CD4-positive, alpha-beta T cell treated with Interferon alpha-2 for 1 hour (primary cell): ENCODE measurements around the gene CHSY1.
A peak's percentile ranks its signal among the peaks of the same experiment; 100 is the strongest.

Source experiments
- DNase-seq, 2 donors: peaks; one replicate each; pipeline ENCODE4 v3.0.0-alpha.2; 2020 to 2022

CHSY1 gene

GRCh38 chr15:101187820-101188636 lies 63.8 kb downstream of the CHSY1 start:
- no peak for DNase-seq

DNA sequence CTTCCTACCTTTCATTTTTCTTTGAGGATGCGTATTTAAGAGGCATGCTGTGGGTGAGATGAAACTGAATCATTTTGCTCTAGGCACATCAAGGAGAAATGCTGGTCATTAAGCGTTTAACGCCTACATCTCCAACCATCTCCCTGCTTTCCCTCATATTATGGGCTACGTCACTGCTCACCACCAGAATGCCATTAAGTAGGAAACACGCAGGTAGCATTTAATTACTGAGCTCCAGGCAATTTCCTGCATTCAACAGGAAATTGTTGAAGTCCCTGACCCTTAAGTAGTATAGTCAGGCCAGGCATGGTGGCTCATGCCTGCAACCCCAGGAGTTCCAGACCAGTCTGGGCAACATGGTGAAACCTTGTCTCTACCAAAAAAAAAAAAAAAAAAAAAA lies 66.1 kb downstream of the CHSY1 start:
- no peak for DNase-seq

DNA sequence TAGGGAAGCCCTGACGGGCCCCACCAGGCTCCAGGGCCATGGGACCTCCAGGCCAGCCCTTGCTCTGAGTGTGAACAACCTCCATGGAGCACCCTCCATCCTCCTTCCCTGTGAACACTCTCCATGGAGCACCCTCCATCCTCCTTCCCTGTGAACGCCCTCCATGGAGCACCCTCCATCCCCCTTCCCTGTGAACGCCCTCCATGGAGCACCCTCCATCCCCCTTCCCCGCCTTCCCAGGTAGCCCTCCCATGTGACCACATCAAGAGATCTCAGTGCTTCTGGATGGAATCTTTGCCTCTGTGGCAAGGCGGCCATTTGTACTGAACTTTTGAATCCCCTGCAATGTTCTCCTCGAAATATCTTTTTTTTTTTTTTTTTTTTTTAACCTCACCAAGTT lies 66.5 kb downstream of the CHSY1 start:
- no peak for DNase-seq

- DNase-seq: no peak
Observed at GRCh38 chr15:101184830-101185229, 67.0 kb downstream of the CHSY1 start.

- no peak for DNase-seq
Observed at GRCh38 chr15:101183931-101184305, 67.9 kb downstream of the CHSY1 start.

DNA sequence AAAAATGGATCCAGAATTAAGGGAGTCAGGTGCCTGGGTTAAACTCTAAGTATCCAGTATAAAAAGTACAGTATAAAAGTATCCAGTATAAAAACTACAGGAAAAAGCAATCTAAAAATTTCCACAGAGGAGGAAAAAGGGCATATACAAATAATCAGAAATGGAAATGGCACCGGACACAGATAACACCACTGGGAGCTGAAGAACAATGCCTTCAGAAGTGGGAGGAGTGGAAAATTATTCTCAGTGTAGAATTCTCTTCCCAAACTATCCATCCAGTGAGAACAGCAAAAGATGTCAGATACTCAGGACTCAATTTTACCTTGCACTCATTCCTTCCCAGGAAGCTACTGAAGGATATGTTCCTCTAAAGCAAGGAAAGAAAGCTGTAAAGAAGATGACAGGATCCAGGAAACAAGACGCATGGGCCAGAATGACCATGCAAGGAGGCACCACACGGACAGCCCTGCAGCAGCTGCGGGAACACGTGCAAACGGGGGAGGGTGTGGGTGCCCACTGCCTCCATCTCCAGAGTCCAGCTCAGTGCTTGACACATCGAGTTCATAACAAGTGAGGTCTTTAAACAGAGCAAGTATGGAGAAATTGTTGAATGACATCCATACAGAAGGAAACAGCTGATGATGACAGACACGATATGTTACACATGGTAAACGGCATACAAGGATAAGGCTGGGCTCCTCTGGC lies 68.5 kb downstream of the CHSY1 start:
- DNase-seq: no peak

DNA sequence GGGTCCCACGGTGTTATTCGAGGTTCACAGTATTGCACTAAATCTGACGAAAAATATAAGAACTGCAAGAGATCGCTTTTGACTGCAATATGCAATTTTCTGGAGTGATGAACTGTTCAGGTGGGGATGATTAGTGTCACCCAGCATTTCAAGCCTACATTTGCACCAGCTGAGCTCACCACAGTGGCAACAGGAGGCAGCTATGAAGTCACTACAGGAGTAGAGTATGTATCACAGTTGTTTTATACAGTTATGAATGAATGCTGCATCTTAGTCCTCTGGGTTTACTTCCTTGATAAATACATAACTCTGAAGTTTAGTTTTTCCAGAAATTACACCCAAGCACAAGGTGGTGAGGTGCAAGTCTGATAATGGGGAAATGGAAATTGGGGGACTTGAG lies 69.6 kb downstream of the CHSY1 start:
- no peak for DNase-seq

- no peak for DNase-seq
Observed at GRCh38 chr15:101181349-101181748, 70.5 kb downstream of the CHSY1 start.

DNA sequence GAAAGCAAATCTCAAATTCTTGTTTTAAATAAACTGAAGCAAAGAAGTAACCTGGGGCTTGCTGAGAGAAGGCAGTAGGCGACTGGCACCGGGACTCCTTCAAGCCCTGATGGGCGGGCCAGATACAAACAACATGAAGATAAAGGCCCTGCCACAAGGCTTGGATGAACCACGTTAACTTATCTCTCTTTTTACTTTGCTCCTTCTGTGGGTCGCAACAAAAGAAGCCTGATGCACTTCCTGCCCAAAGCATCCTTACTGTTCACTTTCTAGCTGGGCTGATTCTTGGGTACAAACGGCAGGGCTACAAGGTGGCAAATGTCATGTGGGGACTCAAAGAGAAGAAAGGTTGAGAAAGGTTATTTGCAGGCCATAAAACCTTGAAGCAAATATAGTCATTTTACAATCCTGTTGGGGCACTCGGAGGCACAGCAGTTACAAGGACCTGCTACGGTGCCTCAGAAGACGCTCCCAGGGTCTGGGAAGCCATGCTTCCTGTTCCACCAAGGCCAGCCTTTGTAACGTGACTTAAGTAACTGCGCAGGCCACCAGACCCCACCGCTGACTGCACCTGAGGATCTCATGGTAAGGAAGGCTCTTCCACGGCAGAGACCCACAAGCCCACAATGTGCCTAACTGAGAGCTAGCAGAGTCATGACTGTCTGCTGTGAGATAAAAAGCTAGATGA lies 71.1 kb downstream of the CHSY1 start:
- DNase-seq: no peak

DNA sequence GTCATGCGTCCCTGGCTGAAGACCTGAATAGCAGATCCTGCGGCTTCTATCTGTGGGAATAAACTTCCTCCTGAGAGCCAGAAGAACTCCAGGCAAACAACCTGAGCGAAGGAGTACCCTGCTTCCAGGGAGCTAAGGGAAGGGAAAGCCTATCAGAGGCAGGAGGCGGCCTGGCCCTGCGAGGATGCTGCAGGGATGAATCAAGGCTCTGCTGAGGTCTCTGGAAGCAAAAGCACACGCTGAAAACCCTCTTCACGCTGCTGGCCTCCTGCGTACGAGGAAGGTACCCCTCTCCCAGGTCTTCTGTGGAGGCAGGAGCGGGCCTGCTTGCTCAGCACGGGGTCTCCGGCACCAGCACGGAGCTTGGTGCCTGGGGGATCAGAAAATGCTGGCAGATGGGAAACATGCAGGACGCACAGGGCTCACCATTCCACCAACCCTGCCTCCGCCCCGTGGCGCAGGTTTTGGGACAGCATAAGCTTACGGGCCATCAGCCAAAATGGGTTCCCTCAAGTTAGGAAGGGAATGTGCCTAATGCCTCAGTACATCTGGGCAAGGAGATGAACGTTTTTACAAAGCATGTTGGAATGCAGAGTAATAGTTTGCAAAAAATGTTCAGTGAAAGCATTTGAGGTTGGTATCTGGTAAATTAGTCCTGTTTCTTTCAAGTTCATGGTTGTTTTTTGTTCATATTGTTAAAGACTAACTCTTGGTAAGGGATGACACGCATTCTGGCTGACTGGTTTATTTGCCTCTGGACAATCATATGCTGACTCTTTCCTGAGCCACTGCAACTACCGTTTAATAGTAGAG lies 72.3 kb downstream of the CHSY1 start:
- DNase-seq: no peak

GRCh38 chr15:101178931-101179330 lies 72.9 kb downstream of the CHSY1 start:
- DNase-seq: no peak

DNA sequence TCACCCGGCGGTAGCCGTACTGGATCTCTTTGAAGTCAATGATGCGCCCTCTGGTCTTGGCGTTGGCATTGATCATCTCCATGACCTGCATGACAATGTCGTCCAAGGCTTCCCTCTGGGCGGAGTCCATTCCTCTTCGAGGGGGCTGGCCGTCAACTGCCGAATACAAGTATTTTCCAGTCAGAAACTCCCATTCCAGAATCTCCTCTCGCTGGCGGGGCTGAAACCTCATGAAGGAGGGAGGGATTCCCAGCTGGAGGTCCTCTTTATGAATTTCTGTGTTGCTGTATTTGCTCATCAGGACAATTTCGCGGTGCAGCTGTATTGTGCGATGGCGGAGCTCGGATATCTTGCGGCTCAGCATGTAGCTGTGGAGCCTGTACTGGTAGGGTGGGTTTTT lies 73.4 kb downstream of the CHSY1 start:
- no peak for DNase-seq

GRCh38 chr15:101177866-101178265 lies 74.0 kb downstream of the CHSY1 start:
- no peak for DNase-seq

- peak in 1 of 2 donors; percentile 27 for DNase-seq
Observed at GRCh38 chr15:101176625-101177024, 75.2 kb downstream of the CHSY1 start.

- peak; percentile 13 to 54 for DNase-seq
Observed at GRCh38 chr15:101175401-101175800, 76.4 kb downstream of the CHSY1 start.

DNA sequence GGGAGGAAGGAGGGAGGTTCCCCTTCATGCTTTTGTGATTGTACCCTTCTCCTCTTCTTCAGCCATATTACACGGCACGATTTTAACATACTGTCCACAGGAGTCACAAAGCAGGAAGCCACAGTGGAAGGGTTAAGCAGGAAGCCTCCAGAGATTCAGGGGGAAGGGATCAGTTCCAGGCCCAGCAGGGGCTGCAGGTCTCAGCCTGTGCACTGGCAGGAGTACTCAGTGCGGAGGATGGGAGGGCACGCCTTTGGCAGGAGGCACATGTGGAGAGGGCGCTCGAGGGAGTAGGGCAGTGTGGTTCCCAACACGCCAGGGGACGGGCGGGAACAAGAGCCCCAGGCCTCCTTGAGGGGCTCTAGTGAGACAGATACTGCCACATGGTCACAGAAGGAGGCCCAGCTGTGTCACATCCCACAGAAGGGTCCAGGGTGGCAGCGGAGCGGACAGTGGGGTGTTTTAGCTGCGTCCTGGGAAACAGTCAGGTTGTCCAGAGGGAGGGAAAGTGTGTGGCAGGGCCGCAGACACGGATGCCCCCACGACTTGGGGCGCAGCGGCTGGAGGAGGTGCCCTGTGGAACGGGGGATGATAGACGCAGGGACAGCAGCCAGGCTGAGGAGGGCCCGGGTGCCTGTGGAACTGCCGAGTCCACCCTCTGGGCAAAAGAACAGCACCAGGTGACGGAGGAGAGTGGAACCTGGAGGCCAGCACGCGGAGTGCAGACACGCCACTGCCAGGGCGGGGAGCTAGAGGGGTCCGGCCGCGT lies 77.5 kb downstream of the CHSY1 start:
- DNase-seq: no peak

GRCh38 chr15:101173233-101174119 lies 78.4 kb downstream of the CHSY1 start:
- DNase-seq: no peak

DNA sequence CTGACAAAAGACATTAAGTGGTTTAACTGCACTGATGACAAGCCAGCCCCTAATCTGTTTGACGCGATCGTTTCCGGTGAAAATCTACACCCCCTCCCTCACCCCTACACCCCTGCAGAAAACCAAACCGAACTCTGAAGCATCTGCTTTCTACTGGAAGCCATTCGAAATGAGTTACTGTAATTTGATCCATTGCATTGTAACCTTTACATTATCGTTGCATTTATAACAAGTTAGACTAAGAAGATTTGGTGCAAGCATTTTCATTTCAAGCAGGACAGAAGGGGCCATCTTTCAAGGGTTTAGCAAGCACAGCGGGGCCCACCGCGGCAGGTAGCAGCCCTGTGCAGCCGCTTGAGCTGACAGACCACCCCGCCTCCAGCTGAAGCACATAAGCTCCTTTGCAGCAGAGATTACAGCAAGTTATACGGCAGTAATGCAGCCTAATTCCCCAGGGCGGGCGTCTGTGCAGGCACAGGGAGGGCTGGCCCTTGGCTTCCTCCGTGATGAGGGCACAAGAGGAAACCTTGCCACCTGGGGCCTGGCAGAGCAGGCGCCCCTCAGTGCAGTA lies 79.3 kb downstream of the CHSY1 start:
- DNase-seq: no peak

DNA sequence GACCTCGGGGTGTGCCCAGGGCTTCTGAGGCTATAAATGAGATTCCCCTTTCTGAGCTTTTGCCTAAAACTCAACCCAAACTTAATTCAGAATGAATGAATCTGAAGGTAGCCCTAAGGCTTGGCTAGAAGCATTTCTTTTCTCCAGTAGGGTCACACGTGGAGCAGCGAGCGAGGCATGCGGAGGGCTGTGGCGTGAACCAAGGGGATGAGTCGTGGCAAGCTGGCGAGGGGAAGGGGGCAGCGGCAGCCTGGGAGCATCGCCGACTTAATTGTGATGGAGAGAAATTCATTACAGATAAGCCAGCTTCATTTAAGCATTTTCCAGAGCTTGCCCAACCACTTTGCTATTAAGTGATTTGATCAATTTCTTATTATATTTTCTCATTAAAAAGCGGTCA lies 79.9 kb downstream of the CHSY1 start:
- DNase-seq: no peak

- no peak for DNase-seq
Observed at GRCh38 chr15:101170568-101171350, 81.1 kb downstream of the CHSY1 start.
